Epithelial cell of proximal tubule (primary cell): ENCODE data around the gene EYA4. TPM values are rescaled to one million over a fixed set of nuclear protein-coding genes. Genes with fewer than 3 reads are reported as not detected.

Experiments
- DNase-seq: peaks from one replicate; pipeline ENCODE4 v3.0.0-alpha.2; 2011; ENCODE audit warnings: low read depth
- H3K4me3 ChIP-seq: 2 replicates; pipeline ENCODE4 v1.5.1; 2011; ENCODE audit warnings: low read depth, mild to moderate bottlenecking, low read length
- total RNA-seq: library from RNA; depleted of rRNA; stranded (reverse); fragments of >200 nt; gene quantifications from 2 replicates; pipeline ENCODE4 v1.2.3, GENCODE V29; 2015
- TF ChIP-seq, protein P1 (sequence below): conservative IDR thresholded peaks from 2 replicates; pipeline ENCODE4 v1.5.1; 2012; ENCODE audit warnings: low read depth, mild to moderate bottlenecking, low read length

Gene EYA4
- total RNA-seq, 1 donor from 2014 or later, result not detected

DNA sequence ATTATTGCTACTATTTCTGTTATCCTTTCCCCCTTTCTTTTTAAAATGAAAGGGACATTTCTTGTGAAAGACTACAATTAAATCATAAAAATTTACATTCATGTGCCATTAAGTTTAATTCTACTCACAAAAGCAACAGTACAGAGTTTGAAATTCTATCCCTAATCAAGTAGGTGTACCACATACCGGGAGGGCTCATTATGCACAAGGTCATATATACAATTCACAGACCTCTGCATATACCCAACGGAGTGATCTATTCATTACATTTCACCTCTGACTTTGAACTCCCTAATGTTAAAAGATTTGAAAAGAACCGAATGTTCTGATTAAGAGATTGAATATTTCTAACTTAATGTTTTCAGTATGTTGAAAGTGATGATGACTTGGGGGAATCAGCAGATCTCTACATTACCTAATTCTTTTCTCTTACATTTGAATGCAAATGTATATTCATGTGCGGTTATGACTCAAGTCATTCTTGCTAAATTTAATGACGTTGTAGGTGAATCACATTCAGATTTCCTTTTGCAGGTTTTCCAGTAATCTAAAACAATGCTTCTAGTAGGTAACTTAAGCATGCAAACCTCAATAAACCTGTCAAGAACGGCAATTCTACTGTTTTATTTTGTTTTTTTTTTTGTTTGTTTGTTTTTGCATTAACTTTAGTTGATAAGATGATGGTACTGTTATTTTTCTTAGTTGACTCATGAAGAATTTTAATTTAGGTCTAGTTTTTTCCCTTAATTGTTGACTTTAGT is 7.3 kb downstream of the EYA4 start:
- no peak for DNase-seq
- no peak overlapping the region for H3K4me3 ChIP-seq
- TF ChIP-seq, protein P1, sequence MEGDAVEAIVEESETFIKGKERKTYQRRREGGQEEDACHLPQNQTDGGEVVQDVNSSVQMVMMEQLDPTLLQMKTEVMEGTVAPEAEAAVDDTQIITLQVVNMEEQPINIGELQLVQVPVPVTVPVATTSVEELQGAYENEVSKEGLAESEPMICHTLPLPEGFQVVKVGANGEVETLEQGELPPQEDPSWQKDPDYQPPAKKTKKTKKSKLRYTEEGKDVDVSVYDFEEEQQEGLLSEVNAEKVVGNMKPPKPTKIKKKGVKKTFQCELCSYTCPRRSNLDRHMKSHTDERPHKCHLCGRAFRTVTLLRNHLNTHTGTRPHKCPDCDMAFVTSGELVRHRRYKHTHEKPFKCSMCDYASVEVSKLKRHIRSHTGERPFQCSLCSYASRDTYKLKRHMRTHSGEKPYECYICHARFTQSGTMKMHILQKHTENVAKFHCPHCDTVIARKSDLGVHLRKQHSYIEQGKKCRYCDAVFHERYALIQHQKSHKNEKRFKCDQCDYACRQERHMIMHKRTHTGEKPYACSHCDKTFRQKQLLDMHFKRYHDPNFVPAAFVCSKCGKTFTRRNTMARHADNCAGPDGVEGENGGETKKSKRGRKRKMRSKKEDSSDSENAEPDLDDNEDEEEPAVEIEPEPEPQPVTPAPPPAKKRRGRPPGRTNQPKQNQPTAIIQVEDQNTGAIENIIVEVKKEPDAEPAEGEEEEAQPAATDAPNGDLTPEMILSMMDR, result no peak

DNA sequence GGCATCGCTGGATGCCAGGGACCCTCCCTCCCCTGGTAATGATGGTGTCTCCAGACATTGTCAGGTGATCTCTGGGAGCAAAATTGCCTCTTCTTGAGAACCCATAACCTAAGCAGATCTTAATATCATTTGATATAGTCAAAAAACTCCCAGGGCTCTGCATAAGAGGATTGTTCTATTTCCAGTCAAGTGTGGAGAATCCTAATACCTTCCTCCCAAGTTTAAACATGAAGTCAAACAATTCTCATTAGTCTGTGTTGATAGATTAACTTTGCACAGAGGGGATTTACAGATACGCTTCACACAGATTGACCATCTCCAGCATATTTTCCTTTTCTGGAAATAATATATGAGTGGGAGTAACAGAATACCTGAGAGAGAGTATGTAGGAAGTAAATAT is 10.5 kb downstream of the EYA4 start:
- TF ChIP-seq, protein P1, result no peak
- DNase-seq, result no peak
- no peak overlapping the region for H3K4me3 ChIP-seq

DNA sequence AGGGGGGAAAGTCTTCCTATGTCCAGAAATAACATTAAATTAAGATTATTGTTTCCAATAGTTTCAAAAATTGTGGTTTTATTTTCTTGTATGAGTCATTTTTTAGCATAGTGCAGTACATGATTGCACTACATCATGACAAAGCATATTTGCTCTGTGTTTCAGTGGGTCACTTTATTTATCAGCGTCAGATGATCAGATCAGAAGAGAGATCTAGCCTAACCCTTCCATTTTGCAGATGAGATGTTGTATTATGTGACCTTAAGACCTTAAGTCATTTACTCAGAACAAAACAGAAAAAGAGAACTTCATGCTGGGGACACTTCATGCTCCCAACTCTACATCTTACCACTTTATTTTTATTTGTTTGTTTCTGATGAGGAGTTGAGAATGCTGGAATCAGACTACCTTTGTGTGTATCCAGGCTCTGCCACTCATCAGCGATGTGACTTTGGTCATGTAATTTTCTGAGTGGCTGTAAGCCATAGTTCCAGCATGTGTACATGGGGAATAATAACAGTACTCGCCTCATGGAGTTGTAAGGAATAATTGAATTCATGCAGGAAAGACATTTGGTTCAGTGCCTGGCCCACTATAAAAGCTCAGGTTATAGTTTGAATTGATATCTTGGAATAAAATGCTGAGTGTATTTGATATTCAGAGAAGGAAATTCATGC is 13.5 kb downstream of the EYA4 start:
- no peak for DNase-seq

DNA sequence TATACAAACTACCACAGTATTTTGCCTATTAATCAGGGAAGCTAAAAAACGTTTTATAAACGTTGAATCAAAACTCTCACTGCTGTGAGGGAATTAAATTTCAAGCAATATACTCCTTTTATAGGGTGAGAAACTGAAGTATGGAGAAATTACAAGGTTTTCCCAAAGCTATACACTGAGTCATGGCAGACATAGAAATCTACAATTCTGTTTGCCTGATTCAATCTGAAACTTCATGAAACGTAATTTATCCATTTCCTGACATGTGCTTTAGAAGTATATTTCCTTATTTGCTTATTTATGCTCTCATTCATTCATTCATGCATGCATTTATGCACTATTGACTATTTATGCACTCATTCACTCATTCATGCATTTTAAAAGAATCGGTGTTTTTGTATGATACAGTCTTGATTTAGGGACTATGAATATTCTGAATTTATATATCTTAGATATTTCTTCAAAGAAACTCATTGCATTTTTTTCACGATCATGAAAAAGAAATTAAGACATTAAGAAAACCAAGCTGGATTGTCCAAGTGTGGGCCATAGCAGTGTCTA is 16.5 kb downstream of the EYA4 start:
- TF ChIP-seq, protein P1, result no peak
- no peak for DNase-seq

More for the DNA sequence above, 13.5 kb downstream of the EYA4 start:
- TF ChIP-seq, protein P1, result no peak
- no peak overlapping the region for H3K4me3 ChIP-seq

DNA sequence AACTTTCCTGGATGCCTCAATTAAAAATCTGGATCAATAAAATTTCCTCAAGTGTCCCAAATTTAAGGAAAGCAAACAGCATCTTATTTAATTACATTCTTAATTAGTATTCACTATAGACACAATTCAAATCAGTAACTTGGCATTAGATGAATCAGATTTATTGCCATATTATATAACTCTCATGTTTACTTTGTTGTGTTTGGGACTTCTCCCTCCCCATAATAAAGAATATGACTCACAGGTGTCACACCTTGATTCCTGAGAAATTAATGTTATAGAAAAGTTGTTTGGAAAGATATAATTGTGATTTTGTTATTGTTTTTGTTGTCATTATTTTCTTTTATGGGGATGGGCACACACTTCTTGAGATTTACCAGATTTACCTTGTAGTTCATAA is 18.4 kb downstream of the EYA4 start:
- H3K4me3 ChIP-seq, result no peak overlapping the region
- DNase-seq, result no peak
- TF ChIP-seq, protein P1, result no peak

More for the DNA sequence above, 16.5 kb downstream of the EYA4 start:
- H3K4me3 ChIP-seq, result no peak overlapping the region

DNA sequence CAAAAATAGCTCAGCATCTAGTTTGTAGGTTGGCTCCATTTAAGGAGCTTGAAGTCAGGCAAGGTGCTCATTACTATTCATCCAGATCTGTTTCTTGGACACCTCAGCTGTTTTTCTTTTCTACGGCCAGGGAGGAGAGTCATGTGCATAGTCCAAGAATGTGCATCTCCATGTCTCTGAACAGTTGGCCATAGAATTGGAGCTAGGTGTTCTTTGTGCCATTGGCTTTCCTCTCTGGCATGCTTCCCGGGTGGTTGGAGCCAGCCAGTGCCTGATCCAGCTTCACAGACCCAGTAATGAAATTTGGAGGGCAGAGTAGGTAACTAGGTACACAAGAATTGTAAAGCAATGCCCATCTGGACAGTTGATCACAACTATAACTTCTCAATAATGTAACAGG is 21.6 kb downstream of the EYA4 start:
- H3K4me3 ChIP-seq, result no peak overlapping the region
- no peak for DNase-seq
- TF ChIP-seq, protein P1, result no peak
